Measurements from ENCODE around the gene LCE3B.

- TF ChIP-seq PRDM15 (CRISPR knock-in tag; IDR thresholded peaks at IDR 0.05) (no peak), USF1 (CRISPR knock-in tag; IDR thresholded peaks at IDR 0.05) (no peak), CTCF (IDR thresholded peaks at IDR 0.05) (no peak), ATF3 (CRISPR knock-in tag; conservative IDR thresholded peaks at IDR 0.05) (no peak), NFYB (CRISPR knock-in tag; conservative IDR thresholded peaks at IDR 0.05; ENCODE audit: low read depth) (no peak), USF2 (CRISPR knock-in tag; IDR thresholded peaks at IDR 0.05) (no peak), AFF4 (CRISPR knock-in tag; IDR thresholded peaks at IDR 0.05; ENCODE audit: borderline replicate concordance) (no peak), TCF7 (CRISPR knock-in tag; IDR thresholded peaks at IDR 0.05; ENCODE audit: low read depth) (no peak), JUN (CRISPR knock-in tag; IDR thresholded peaks at IDR 0.05) (no peak), TP53 (CRISPR knock-in tag; IDR thresholded peaks at IDR 0.05) (no peak), AR (CRISPR knock-in tag; IDR thresholded peaks at IDR 0.05) (no peak), ERG (CRISPR knock-in tag; IDR thresholded peaks at IDR 0.05) (no peak)
Measured at GRCh38 chr1:152630596-152630995, 17.0 kb downstream of the LCE3B start.

Data from WTC11 (cell line).